Measurements from ENCODE around the gene GABBR1. TPM values are rescaled to one million over a fixed set of nuclear protein-coding genes. Genes with fewer than 3 reads are reported as not detected.

GABBR1 gene
- total and polyA plus RNA-seq, 2 of the 13 experiments (the other 11 are each of a cell fraction or from before 2014, with no cell fraction given), result 0.07 to 0.37 TPM

GRCh38 chr6:29602564-29603361 lies 30.2 kb downstream of the GABBR1 start (continued):
- TF ChIP-seq PAX8 (CRISPR knock-in tag; IDR thresholded peaks at IDR 0.05; ENCODE audit: borderline replicate concordance), result no peak
- no peak for TF ChIP-seq JUND (CRISPR knock-in tag; IDR thresholded peaks at IDR 0.05)
- no peak for TF ChIP-seq CAMTA2 (CRISPR knock-in tag; IDR thresholded peaks at IDR 0.05; ENCODE audit: borderline replicate concordance)
- no peak for TF ChIP-seq PAXIP1 (CRISPR knock-in tag; conservative IDR thresholded peaks at IDR 0.05)
- TF ChIP-seq ZNF619 (CRISPR knock-in tag; IDR thresholded peaks at IDR 0.05), result no peak
- TF ChIP-seq TRIM24 (CRISPR knock-in tag; IDR thresholded peaks at IDR 0.05), result no peak
- no peak for TF ChIP-seq TOE1 (CRISPR knock-in tag; IDR thresholded peaks at IDR 0.05)
- TF ChIP-seq ZNF605 (CRISPR knock-in tag; IDR thresholded peaks at IDR 0.05), result 0 out of 2 replicates have a peak, but pooled peaks have one; percentile 33
- TF ChIP-seq ZNF577 (CRISPR knock-in tag; IDR thresholded peaks at IDR 0.05; ENCODE audit: borderline replicate concordance, low read depth), result no peak
- no peak for TF ChIP-seq ZSCAN29 (CRISPR knock-in tag; conservative IDR thresholded peaks at IDR 0.05)
- no peak for TF ChIP-seq ZNF513 (CRISPR knock-in tag; conservative IDR thresholded peaks at IDR 0.05)
- TF ChIP-seq SPEN (CRISPR knock-in tag; IDR thresholded peaks at IDR 0.05; ENCODE audit: low read depth), result no peak
- TF ChIP-seq MAFF (IDR thresholded peaks at IDR 0.05; ENCODE audit: low read depth, low read length), result peak; percentile 55
